ENCODE data around the gene AFF4. TPM values are rescaled to one million over a fixed set of nuclear protein-coding genes. Genes with fewer than 3 reads are reported as not detected.
"Not testable (repeated sequence)": the region's sequence is repeated elsewhere in the genome, so short reads cannot be mapped to it uniquely, and the experiment has no call there.

Gene AFF4
- total RNA-seq = 100 to 1,000 TPM in 1 of 2 donors, 10 to 100 TPM in 1; 95.2 to 142 TPM

- peak within 1 kb of the TSS; percentile 98 to 100 for H3K27ac ChIP-seq
- peak within 1 kb of the TSS; percentile 91 for H3K4me3 ChIP-seq
- ATAC-seq (ENCODE audit: insufficient number of reproducible peaks, low FRiP score, low read depth) (peak; percentile 97), DNase-seq (ENCODE audit: low spot score) (peak; percentile 90)
- no peaks in the 10 kb centered on the region for H3K27me3 ChIP-seq (replicated peaks; ENCODE audit: insufficient read depth)
- peaks cover 10 to 41% of the 10 kb centered on the region in 2 donors for H3K4me1 ChIP-seq (ENCODE audit: control insufficient read depth in 1 of 2, low read depth in 2 of 2)
- H3K36me3 ChIP-seq = no peaks in the 10 kb centered on the region
- H3K9me3 ChIP-seq = no peaks in the 10 kb centered on the region
- no peak for TF ChIP-seq CTCF (IDR thresholded peaks at IDR 0.05)
These were observed at the start of gene AFF4 for GRCh38 chr5:132963171-132964104. Gene AFF4, minus strand, starts transcription at chr5:132963634. Its CDS starts 26,445 bp downstream, at chr5:132937189.

- not testable (repeated sequence) for H3K27ac ChIP-seq; H3K4me3 ChIP-seq; H3K36me3 ChIP-seq; DNase-seq (ENCODE audit: low spot score); ATAC-seq (ENCODE audit: insufficient number of reproducible peaks, low FRiP score, low read depth); H3K27me3 ChIP-seq (replicated peaks; ENCODE audit: insufficient read depth); H3K4me1 ChIP-seq (ENCODE audit: control insufficient read depth in 1 of 2, low read depth in 2 of 2); H3K9me3 ChIP-seq
These were observed 45.0 kb upstream of the AFF4 start for GRCh38 chr5:133008455-133008854.

GRCh38 chr5:133006653-133007052, 43.2 kb upstream of the AFF4 start:
- ATAC-seq (ENCODE audit: insufficient number of reproducible peaks, low FRiP score, low read depth) (no peak), DNase-seq (ENCODE audit: low spot score) (no peak)
- Histone ChIP-seq H3K4me3 (no peak overlapping the region), H3K27me3 (replicated peaks; ENCODE audit: insufficient read depth) (no peaks in the 10 kb centered on the region), H3K27ac (peak overlapping the region in 1 of 2 donors; percentile 41), H3K9me3 (no peaks in the 10 kb centered on the region), H3K36me3 (peaks cover 8% of the 10 kb centered on the region), H3K4me1 (ENCODE audit: control insufficient read depth in 1 of 2, low read depth in 2 of 2) (no peaks in the 10 kb centered on the region)
- TF ChIP-seq CTCF (IDR thresholded peaks at IDR 0.05) = no peak

- DNase-seq (ENCODE audit: low spot score) = no peak
- ATAC-seq (ENCODE audit: insufficient number of reproducible peaks, low FRiP score, low read depth) = no peak
- Histone ChIP-seq H3K4me3 (no peak overlapping the region), H3K4me1 (ENCODE audit: control insufficient read depth in 1 of 2, low read depth in 2 of 2) (peaks cover 0 to 6% of the 10 kb centered on the region in 2 donors), H3K9me3 (no peaks in the 10 kb centered on the region), H3K27me3 (replicated peaks; ENCODE audit: insufficient read depth) (no peaks in the 10 kb centered on the region), H3K36me3 (no peaks in the 10 kb centered on the region), H3K27ac (no peak overlapping the region)
- TF ChIP-seq CTCF (IDR thresholded peaks at IDR 0.05) = no peak
These were observed 35.8 kb upstream of the AFF4 start for GRCh38 chr5:132999246-132999645.

- no peaks in the 10 kb centered on the region for H3K9me3 ChIP-seq
- H3K4me3 ChIP-seq = no peak overlapping the region
- peaks cover 0 to 6% of the 10 kb centered on the region in 2 donors for H3K4me1 ChIP-seq (ENCODE audit: control insufficient read depth in 1 of 2, low read depth in 2 of 2)
- H3K27ac ChIP-seq = peak overlapping the region; percentile 20 to 27
- H3K36me3 ChIP-seq = no peaks in the 10 kb centered on the region
- DNase-seq (ENCODE audit: low spot score) (no peak), ATAC-seq (ENCODE audit: insufficient number of reproducible peaks, low FRiP score, low read depth) (no peak)
- H3K27me3 ChIP-seq (replicated peaks; ENCODE audit: insufficient read depth) = no peaks in the 10 kb centered on the region
- no peak for TF ChIP-seq CTCF (IDR thresholded peaks at IDR 0.05)
These were observed 35.1 kb upstream of the AFF4 start for GRCh38 chr5:132998556-132998955.
